Measurements from ENCODE around the gene PSME3IP1. TPM values are rescaled to one million over a fixed set of nuclear protein-coding genes. Genes with fewer than 3 reads are reported as not detected.

PSME3IP1 gene
- total RNA-seq, 3 donors from 2014 or later = 97.9 to 138 (median 114) TPM

- H3K9me3 ChIP-seq = no peaks in the 10 kb centered on the region
- H3K4me1 ChIP-seq (ENCODE audit: low read depth) = no peaks in the 10 kb centered on the region
- H3K4me3 ChIP-seq = no peak overlapping the region
- intact Hi-C loops (cut with DNase I, micrococcal nuclease) = no loop called here
- DNase-seq (no peak), ATAC-seq (no peak)
- TF ChIP-seq, protein P1, sequence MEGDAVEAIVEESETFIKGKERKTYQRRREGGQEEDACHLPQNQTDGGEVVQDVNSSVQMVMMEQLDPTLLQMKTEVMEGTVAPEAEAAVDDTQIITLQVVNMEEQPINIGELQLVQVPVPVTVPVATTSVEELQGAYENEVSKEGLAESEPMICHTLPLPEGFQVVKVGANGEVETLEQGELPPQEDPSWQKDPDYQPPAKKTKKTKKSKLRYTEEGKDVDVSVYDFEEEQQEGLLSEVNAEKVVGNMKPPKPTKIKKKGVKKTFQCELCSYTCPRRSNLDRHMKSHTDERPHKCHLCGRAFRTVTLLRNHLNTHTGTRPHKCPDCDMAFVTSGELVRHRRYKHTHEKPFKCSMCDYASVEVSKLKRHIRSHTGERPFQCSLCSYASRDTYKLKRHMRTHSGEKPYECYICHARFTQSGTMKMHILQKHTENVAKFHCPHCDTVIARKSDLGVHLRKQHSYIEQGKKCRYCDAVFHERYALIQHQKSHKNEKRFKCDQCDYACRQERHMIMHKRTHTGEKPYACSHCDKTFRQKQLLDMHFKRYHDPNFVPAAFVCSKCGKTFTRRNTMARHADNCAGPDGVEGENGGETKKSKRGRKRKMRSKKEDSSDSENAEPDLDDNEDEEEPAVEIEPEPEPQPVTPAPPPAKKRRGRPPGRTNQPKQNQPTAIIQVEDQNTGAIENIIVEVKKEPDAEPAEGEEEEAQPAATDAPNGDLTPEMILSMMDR (IDR thresholded peaks at IDR 0.05) = no peak
- no peaks in the 10 kb centered on the region for H3K36me3 ChIP-seq (ENCODE audit: low read depth)
Measured at GRCh38 chr16:57115168-57115513, 70.7 kb downstream of the PSME3IP1 start.

GRCh38 chr16:57113664-57114063 is 72.2 kb downstream of the PSME3IP1 start:
- intact Hi-C loops (cut with DNase I, micrococcal nuclease) = no loop called here
- Histone ChIP-seq H3K4me1 (ENCODE audit: low read depth) (no peaks in the 10 kb centered on the region), H3K36me3 (ENCODE audit: low read depth) (no peaks in the 10 kb centered on the region), H3K4me3 (no peak overlapping the region), H3K9me3 (no peaks in the 10 kb centered on the region)
- no peak for DNase-seq
- no peak for ATAC-seq
- TF ChIP-seq, protein P1 (IDR thresholded peaks at IDR 0.05) = no peak

DNA sequence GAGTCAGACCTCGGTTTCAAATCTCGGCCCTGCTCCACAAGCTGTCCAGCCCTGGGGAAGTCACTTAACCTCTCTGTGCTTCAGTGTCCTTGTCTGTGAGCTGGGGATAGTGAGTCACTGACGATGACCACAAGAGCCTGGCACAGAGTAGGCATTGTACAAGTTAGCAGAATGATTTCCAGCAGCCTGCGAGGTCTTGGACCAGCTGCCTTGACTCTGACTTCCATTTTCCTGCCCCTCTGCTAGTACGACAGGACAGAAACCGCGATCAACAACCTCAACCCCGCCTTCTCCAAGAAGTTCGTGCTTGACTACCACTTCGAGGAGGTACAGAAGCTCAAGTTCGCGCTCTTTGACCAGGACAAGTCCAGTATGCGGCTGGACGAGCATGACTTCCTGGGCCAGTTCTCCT is 72.8 kb downstream of the PSME3IP1 start:
- ATAC-seq = no peak
- H3K4me3 ChIP-seq = no peak overlapping the region
- TF ChIP-seq, protein P1 (IDR thresholded peaks at IDR 0.05) = no peak
- intact Hi-C loops (cut with DNase I, micrococcal nuclease) = no loop called here
- H3K4me1 ChIP-seq (ENCODE audit: low read depth) = no peaks in the 10 kb centered on the region
- no peaks in the 10 kb centered on the region for H3K36me3 ChIP-seq (ENCODE audit: low read depth)
- DNase-seq = no peak
- no peaks in the 10 kb centered on the region for H3K9me3 ChIP-seq

DNA sequence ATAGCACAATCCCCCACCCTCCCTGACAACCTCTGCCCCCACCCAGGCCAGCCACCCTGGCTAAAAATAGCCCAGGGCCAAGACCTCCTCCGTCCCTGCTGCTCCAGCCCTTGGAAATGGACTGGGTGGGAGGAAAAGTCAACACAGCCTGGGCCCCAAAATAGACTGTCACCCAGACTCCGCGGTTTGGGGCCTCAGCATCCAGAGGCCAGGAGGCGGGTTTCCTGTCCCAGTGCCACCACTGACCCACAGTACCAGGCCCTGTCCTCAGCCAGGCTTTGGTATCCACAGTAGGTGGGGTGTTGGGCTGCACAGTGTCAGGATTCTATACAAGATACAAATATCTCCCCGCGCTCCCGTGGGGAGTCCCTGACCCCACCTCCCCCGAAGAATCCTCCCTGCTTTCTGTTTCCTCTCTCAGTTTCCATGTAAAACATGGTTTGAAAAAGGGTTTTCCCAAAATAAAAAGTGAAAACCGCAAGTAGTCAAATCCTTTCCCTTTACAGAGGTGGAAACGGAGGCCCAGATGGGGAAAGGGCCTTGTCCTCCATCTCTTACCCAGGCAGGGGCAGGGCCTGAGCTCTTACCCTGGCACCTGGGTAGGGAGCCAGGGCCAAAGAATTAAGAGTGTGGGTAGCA is 73.3 kb downstream of the PSME3IP1 start:
- Histone ChIP-seq H3K4me3 (no peak overlapping the region), H3K4me1 (ENCODE audit: low read depth) (no peaks in the 10 kb centered on the region), H3K36me3 (ENCODE audit: low read depth) (no peaks in the 10 kb centered on the region), H3K9me3 (no peaks in the 10 kb centered on the region)
- ATAC-seq (no peak), DNase-seq (no peak)
- TF ChIP-seq, protein P1 (IDR thresholded peaks at IDR 0.05) = no peak
- intact Hi-C loops (cut with DNase I, micrococcal nuclease) = no loop called here

DNA sequence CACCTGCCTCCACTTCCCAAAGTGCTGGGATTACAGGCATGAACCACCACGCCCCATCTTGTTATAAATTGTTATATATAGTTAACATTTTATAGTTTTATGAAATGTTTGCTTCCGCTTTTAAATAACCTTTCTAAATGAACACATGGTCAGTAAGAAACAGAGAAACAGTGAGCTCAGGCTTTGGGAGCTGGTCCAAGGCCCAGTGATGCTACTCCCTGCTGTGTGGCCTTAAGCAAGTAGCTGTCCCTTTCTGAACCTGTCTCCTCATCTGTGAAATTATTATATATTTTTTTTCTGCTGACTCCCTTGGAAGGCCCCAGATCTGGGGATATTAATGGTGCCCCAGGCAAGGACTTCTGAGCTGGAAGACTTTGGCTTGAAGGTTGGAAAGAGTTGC is 74.4 kb downstream of the PSME3IP1 start:
- ATAC-seq = peak; percentile 70

More for the DNA sequence above, 74.4 kb downstream of the PSME3IP1 start:
- intact Hi-C loops (cut with DNase I, micrococcal nuclease) = no loop called here
- Histone ChIP-seq H3K9me3 (no peaks in the 10 kb centered on the region), H3K36me3 (ENCODE audit: low read depth) (no peaks in the 10 kb centered on the region), H3K4me3 (no peak overlapping the region), H3K4me1 (ENCODE audit: low read depth) (no peaks in the 10 kb centered on the region)
- TF ChIP-seq, protein P1 (IDR thresholded peaks at IDR 0.05) = no peak
- DNase-seq = no peak

All from mucosa of descending colon (tissue), 3 donors.